HT1080 (cell line): ENCODE results near the gene NAP1L1. TPM values are rescaled to one million over a fixed set of nuclear protein-coding genes. Genes with fewer than 3 reads are reported as not detected.

ENCODE experiments used
- DNase-seq: peaks from one replicate; pipeline ENCODE4 v3.0.0-alpha.2; 2015; ENCODE audit warnings: low read depth
- total RNA-seq: library from RNA; depleted of rRNA; stranded (reverse); fragments of >200 nt; shearing (Covaris generic); gene quantifications from 2 replicates; pipeline ENCODE4 v1.2.3, GENCODE V29; 2014

Gene NAP1L1
- total RNA-seq, 1 experiment from 2014 or later, result 444 TPM

GRCh38 chr12:76023069-76023690 lies 61.3 kb downstream of the NAP1L1 start:
- no peak for DNase-seq

GRCh38 chr12:76022506-76022905 lies 62.0 kb downstream of the NAP1L1 start:
- no peak for DNase-seq

GRCh38 chr12:76020731-76021672 lies 63.5 kb downstream of the NAP1L1 start:
- DNase-seq, result peak; percentile 99

- DNase-seq, result peak; percentile 98
Measured at GRCh38 chr12:76020281-76020680, 64.2 kb downstream of the NAP1L1 start.

GRCh38 chr12:76018672-76019071 lies 65.8 kb downstream of the NAP1L1 start:
- DNase-seq, result no peak

GRCh38 chr12:76018111-76018510 lies 66.4 kb downstream of the NAP1L1 start:
- DNase-seq, result no peak

- DNase-seq, result no peak
Measured at GRCh38 chr12:76014007-76014406, 70.5 kb downstream of the NAP1L1 start.

GRCh38 chr12:76013603-76014002 lies 70.9 kb downstream of the NAP1L1 start:
- no peak for DNase-seq

GRCh38 chr12:76012644-76013043 lies 71.8 kb downstream of the NAP1L1 start:
- no peak for DNase-seq

GRCh38 chr12:76010732-76011458 lies 73.6 kb downstream of the NAP1L1 start:
- DNase-seq, result no peak

- no peak for DNase-seq
Measured at GRCh38 chr12:76008428-76008827, 76.1 kb downstream of the NAP1L1 start.

- no peak for DNase-seq
Measured at GRCh38 chr12:76007640-76008039, 76.8 kb downstream of the NAP1L1 start.

- DNase-seq, result no peak
Measured at GRCh38 chr12:76006028-76006925, 78.2 kb downstream of the NAP1L1 start.

- DNase-seq, result no peak
Measured at GRCh38 chr12:76003355-76003638, 81.2 kb downstream of the NAP1L1 start.

- no peak for DNase-seq
Measured at GRCh38 chr12:76002598-76003354, 81.7 kb downstream of the NAP1L1 start.

GRCh38 chr12:75998292-75999063 lies 86.0 kb downstream of the NAP1L1 start:
- no peak for DNase-seq

GRCh38 chr12:75997658-75998057 lies 86.8 kb downstream of the NAP1L1 start:
- DNase-seq, result no peak

GRCh38 chr12:75996861-75997447 lies 87.5 kb downstream of the NAP1L1 start:
- no peak for DNase-seq

GRCh38 chr12:75995691-75996090 lies 88.8 kb downstream of the NAP1L1 start:
- no peak for DNase-seq
